ENCODE measurements around the gene IL4R. TPM values are rescaled to one million over a fixed set of nuclear protein-coding genes. Genes with fewer than 3 reads are reported as not detected.
A peak's percentile ranks its signal among the peaks of the same experiment; 100 is the strongest.

IL4R gene
- total RNA-seq, 1 donor from 2014 or later: 33.2 TPM

DNA sequence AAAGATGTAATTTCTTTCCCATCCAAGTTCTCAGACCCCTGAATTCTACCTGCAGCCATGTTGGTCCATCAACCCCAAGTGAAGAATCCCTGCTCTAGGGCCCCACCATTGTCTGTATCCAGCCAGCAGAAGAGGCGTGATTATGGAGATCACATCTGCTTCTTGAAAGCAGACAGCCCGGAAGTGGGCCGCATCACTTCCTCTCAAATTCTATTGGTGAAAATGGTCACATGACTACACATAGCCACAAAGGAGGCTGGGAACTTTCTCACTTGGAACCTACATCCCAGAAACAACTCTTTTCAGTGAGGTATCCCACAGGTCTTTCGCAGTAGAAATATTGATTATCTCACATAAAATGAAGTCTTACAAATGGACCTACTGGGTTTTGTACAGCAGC lies 40.1 kb downstream of the IL4R start:
- DNase-seq (ENCODE audit: low read depth, low spot score): no peak

DNA sequence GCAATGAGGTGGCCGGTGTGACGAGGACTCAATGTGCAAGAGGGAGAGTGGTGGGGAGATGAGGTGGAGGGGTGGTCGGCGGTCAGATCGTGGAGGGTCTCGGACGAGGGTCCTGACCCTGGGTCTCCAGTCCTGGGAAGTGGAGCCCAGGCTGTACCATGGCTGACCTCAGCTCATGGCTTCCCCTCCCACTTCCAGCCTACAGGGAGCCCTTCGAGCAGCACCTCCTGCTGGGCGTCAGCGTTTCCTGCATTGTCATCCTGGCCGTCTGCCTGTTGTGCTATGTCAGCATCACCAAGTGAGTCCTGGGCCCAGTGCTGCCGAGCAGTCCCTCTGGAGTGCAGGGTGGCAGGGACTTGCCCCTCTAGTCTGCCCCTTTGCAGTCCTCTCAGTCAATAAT lies 41.8 kb downstream of the IL4R start:
- DNase-seq (ENCODE audit: low read depth, low spot score): peak; percentile 36

DNA sequence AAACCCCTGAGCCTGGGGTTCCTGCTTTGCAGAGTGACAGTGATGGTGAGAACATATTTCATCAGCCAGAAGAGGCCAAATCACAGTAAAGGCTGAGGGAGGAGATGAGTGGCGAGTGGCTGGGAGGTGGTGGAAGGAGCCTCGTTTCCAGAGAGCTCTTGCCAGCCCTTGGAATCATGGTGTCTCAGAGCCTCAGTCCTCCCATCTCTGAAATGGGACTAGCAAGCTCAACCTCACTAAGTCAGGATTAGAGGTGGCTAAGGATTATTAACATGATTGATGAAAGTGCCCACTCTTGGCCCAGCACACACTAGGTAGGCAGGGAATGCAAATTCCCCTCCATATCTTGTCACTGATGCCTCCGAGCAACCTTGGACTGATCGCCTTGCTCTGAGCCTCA lies 43.0 kb downstream of the IL4R start:
- DNase-seq (ENCODE audit: low read depth, low spot score): no peak

DNA sequence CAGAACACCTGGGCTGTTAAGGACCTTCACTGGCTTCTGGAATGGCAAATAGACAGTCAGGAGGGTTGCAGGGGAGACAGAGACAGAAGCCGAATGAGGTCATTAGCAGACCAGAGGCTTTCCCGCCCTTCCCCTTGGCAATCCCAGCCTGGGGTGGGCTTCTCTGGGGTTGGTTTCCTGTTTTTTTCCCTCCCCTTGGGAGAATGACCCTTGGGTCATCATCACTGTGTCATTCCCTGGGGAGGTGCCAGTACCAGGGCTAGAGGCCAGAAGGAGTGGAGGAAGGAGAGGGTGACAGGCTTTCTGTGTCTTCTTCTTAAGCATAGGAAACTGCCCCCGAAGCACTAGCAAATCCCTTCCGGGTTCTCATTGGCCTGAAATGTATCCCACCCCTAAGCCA lies 45.3 kb downstream of the IL4R start:
- no peak for DNase-seq (ENCODE audit: low read depth, low spot score)

DNA sequence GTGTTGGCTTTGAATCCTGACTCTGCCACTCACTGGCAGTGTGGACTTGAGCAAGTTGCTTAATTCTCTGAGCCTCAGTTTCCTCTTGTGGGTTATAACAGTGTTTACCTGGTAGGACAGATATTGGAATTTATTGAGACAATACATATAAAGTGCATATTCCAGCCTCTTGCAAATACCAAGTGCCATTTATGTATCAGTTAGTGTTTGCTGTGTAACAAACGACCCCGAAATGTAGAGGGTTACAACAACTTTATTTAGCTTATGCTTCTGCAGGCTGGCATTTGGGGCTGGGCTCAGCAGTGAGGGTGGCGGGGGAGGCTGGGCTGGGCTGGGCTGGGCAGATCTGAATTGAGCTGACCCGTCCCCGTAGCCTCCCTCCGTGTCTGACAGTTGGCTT lies 45.8 kb downstream of the IL4R start:
- no peak for DNase-seq (ENCODE audit: low read depth, low spot score)

DNA sequence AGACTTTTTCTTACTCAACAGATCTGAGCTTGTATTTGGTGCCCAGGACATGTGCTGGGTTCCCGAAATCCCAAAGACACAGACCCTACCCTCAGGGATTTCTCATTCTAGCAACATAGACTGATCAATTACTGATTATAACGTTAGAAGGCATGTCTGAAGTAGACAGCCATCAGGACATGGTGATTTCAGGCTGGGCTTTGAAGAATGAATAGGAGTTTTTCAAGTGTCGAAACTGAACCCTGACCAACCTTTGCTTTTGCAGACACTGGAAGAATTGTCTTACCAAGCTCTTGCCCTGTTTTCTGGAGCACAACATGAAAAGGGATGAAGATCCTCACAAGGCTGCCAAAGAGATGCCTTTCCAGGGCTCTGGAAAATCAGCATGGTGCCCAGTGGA lies 48.2 kb downstream of the IL4R start:
- DNase-seq (ENCODE audit: low read depth, low spot score): no peak

DNA sequence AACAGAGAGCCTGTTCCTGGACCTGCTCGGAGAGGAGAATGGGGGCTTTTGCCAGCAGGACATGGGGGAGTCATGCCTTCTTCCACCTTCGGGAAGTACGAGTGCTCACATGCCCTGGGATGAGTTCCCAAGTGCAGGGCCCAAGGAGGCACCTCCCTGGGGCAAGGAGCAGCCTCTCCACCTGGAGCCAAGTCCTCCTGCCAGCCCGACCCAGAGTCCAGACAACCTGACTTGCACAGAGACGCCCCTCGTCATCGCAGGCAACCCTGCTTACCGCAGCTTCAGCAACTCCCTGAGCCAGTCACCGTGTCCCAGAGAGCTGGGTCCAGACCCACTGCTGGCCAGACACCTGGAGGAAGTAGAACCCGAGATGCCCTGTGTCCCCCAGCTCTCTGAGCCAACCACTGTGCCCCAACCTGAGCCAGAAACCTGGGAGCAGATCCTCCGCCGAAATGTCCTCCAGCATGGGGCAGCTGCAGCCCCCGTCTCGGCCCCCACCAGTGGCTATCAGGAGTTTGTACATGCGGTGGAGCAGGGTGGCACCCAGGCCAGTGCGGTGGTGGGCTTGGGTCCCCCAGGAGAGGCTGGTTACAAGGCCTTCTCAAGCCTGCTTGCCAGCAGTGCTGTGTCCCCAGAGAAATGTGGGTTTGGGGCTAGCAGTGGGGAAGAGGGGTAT lies 48.9 kb downstream of the IL4R start:
- no peak for DNase-seq (ENCODE audit: low read depth, low spot score)

DNA sequence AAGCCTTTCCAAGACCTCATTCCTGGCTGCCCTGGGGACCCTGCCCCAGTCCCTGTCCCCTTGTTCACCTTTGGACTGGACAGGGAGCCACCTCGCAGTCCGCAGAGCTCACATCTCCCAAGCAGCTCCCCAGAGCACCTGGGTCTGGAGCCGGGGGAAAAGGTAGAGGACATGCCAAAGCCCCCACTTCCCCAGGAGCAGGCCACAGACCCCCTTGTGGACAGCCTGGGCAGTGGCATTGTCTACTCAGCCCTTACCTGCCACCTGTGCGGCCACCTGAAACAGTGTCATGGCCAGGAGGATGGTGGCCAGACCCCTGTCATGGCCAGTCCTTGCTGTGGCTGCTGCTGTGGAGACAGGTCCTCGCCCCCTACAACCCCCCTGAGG lies 49.5 kb downstream of the IL4R start:
- DNase-seq (ENCODE audit: low read depth, low spot score): no peak

DNA sequence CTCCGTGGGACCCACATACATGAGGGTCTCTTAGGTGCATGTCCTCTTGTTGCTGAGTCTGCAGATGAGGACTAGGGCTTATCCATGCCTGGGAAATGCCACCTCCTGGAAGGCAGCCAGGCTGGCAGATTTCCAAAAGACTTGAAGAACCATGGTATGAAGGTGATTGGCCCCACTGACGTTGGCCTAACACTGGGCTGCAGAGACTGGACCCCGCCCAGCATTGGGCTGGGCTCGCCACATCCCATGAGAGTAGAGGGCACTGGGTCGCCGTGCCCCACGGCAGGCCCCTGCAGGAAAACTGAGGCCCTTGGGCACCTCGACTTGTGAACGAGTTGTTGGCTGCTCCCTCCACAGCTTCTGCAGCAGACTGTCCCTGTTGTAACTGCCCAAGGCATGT lies 50.0 kb downstream of the IL4R start:
- no peak for DNase-seq (ENCODE audit: low read depth, low spot score)

DNA sequence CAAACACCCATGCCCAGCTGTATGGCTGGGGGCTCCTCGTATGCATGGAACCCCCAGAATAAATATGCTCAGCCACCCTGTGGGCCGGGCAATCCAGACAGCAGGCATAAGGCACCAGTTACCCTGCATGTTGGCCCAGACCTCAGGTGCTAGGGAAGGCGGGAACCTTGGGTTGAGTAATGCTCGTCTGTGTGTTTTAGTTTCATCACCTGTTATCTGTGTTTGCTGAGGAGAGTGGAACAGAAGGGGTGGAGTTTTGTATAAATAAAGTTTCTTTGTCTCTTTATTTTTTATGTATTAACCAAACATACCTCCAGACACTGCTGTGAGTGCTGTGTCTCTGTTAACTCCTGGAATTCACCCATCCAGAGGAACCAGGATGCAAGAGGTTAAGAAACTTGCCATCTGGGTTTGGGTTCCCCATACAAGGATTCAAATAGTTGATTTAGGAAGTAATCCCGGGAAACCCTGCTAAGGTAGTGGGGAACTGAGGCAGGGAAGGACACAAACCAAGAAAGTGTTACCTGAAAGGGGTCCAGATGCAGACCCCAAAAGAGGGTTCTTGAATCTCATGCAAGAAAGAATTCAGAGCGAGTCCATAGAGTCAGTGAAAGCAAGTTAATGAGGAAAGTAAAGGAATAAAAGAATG lies 50.8 kb downstream of the IL4R start:
- no peak for DNase-seq (ENCODE audit: low read depth, low spot score)

DNA sequence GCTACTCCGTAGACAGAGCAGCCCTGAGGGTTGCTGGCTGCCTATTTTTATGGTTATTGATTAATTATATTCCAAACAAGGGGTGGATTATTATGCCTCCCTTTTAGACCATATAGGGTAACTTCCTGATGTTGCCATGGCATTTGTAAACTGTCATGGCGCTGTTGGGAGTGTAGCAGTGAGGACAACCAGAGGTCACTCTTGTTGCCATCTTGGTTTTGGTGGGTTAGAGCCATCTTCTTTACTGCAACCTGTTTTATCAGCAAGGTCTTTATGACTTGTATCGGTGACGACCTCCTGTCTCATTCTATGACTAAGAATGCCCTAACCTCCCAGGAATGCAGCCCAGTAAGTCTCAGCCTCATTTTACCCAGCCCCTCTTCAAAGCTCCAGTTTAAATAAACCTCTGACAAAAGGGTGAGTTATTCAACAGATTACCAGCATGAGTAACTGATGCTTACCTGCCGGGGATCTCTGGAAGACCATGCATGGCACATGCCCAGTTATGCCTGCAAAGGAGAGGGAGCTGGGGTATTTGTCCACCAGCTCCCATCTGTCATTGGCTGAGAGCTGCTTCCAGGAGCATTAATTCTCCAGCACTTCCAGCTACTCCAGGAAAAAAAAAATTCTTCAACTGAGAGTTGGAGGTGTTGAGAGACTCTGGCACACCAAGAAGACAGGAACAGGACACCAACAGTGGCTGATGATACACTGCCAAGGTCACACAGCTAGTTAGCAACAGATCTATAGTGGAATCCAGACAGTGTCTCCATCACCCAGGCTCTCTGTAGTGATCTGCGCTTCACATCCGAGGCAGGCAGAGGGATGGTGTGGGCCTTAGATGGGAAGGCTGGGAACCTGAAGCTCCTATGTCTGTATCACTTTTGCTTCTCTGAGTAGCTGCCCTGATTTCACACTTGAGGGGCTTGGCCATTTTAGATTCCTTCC lies 51.6 kb downstream of the IL4R start:
- DNase-seq (ENCODE audit: low read depth, low spot score): no peak

DNA sequence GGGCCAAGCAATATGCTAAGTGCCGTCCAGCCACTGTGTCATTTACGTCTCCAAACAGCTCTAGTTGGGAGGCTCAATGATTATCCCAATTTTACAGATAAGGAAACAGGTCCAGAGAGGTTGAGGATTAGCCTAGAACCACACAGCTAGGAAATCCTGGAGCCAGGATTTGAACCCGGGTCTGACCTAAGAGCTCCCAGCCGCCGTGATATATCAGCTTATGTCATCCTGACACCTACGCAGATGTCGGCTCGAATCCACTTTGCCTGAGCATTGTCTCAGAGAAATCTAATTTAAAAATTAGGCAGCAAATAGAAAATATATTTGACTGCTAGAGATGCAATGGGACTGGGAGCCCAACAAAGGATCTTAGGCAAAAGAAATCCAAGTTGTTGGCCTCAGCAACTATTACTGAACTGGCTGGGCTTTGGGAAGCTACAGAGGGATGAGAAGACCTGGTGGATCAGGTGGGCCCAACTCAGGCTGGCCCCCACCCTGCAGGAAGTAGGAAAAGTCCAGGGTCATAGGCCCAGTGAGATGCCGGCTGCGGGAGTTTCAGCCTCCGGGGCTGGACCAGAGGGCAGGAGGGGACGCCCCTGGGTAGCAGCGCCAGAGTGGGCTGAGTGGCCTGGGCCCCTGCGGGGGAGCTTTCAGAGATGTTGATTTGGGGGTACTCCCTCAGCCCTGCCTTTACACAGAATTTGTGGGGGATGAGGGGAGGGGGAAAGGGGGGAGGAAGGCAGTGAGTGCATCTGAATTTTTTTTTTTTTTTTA lies 53.1 kb downstream of the IL4R start:
- no peak for DNase-seq (ENCODE audit: low read depth, low spot score)

DNA sequence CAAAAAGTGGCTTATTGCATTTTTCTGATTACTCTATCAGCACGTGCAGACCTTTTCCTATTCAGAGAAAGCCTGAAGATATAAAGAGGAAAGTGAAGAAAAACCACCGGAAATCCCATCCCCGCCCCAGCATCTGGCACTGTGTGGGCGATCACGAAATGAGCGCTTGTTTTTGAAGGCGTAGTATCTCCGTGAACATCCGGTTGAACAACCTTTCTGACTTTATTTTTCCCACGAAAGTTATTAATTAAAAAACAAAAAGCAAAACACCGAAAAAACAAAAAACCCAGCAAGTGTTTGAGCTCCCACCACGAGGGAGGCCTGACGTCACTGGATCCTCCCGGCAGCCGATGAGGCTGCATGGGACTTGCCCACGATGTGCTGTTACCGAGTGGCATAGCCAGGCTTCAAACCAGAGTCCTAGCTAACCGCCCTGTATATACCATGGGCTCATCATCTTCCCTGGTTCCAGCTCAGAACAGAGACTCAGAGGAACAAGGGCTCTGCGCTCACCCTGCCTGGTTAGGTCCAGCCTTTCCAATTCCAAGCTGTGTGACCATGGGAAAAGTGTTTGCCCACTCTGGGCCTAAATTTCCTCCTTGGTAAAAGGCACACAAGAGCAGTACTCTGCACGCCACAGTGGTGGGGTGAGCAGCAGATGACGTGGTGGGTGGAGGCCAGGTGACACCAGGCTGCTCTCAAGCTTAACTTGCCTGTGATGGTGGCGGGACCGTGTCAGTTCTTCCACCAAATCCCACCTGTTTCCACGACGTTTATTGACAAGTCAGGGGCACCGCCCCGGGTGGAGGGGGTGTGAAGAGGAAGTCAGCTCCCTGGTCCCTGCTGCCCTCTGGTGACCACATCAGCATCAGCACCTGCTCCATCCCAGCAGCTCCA lies 53.9 kb downstream of the IL4R start:
- peak; percentile 68 for DNase-seq (ENCODE audit: low read depth, low spot score)

DNA sequence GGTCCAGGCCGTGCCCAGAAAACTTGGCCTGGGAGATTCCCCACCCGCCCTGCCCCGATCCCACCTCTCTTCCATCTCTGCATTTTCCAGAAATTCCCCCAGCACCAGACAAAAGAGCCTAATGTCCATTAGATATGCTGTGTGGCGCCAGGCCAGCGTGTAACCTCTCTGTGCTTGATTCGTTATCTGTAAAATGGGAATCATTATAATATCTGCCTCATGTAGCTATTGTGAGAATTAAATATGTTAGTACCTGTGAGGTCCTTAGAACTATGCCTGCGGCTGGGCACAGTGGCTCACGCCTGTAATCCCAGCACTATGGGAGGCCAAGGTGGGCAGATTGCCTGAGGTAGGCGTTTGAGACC lies 54.6 kb downstream of the IL4R start:
- DNase-seq (ENCODE audit: low read depth, low spot score): no peak

DNA sequence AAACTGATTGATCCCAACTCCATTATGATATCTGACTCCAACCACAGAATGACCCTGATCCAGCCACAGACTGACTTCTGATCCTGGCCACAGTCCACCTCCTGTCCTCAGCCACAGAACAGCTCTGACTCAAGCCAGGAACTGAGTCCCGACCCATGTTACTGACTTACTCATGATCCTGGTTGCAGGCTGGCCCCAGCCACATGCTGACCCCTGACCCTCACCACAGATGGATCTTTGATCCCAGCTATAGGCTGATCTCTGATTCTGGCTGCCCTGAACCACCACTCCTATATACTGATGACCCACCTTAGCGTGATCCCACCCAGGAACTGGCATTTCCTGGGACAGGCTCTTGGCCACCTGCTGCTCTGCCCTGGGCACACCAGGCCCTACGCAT lies 56.0 kb downstream of the IL4R start:
- DNase-seq (ENCODE audit: low read depth, low spot score): no peak

DNA sequence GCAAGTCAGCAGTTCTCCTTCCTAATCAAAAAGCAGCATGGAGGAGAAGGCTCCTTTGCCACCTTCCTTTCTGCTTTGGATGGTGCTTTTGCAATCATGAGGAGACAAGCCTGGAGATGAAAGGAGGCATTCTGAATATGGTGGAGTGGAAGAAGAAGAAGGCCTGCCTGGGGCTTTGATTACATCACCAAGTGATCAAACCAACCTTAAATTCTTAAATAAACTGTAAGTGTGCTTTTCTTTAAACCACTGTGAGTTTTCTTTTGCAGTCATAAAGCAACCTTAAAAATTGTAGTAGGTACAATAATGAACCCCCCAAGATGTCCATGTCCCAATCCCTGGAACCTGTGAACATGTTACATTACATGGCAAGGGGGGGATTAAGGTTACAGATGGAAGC lies 56.5 kb downstream of the IL4R start:
- no peak for DNase-seq (ENCODE audit: low read depth, low spot score)

DNA sequence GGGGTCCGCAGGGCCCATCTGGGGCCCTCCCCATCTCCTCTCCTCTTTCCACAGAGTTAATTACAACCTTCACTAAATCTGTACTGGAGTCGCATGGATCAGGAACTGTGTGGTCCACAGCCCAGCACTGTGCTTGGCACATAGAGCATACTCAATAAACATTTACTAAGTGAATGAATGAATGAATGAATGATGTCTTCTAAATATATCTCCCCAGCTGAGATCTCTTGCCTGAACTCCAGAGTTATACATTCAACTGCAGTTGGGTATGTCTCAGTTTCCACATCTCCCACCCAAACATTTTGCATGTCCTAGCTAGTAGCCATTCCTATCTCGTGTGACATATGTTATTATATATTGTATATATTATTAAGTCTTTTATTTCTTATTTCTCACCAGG lies 59.5 kb downstream of the IL4R start:
- no peak for DNase-seq (ENCODE audit: low read depth, low spot score)

DNA sequence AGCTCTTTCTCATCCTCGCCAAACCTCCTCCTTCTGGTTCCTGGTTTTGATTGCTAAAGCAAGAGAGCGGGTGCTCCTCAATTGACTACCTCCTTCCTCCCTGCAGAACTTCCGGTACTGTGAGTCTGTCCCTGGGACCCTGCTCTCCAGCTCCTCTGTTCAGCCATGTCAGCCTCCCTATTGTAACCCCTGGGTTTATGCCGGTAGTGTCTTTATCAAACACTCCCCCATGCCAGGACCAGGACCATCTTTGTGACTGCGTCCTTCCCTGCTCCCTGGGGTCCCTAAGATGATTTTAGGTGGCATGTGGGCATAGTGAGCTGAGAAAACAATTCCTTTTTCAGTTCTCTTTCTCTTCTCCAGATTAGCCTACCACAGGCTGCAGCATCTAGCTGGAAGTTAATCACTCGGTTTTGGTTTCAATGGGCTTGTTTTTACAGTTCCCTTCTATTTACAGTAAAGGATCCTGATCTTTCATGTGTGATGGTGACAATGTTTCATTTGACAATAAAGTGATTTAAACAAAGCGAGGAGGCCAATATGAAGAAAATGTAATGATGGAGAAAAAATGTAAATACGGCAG lies 60.5 kb downstream of the IL4R start:
- no peak for DNase-seq (ENCODE audit: low read depth, low spot score)

DNA sequence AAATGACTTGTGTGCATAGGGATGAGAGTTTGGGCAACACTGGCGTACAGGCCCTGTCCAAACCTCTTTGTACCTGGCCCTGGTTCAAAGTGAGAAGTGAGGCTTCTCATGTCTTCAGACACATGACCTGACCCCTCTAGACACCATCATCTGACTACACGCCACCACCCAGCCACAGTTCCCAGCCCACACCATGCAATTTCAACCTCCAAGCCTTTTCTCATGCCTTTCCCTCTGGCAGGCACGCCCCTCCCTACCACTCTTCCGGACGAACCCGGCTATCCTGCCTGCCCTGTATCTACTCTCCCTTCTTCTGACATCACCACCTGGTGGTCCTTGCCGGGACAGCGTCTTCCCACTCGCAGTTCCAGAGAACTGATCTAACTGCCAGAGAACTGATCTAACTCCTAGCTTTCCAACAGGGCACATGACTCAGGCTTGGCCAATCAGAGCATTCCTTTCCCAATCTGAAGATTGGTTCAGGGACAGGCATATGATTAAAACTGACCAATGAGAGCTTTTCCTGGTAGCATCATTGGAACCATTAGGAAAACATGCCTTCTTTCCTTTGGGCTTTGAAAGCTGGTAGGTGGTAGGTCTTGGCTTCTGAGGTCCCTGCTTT lies 61.1 kb downstream of the IL4R start:
- DNase-seq (ENCODE audit: low read depth, low spot score): peak; percentile 49
